A549 (cell line): ENCODE measurements around the gene FAM53C. TPM values are rescaled to one million over a fixed set of nuclear protein-coding genes. Genes with fewer than 3 reads are reported as not detected.

Source experiments
- ATAC-seq, 2 experiments: fragments of 200-7000 bp in 1 of 2; fragments of >200 bp in 1 of 2; cut with Nextera tagmentation in 1 of 2; cut with Tn5 transposase in 1 of 2; 3 replicates each; pipeline versions ENCODE4 v1.8.0 to v1.9.1; 2018 to 2020; ENCODE audit warnings: mild to moderate bottlenecking in 1 of 2, moderate library complexity in 1 of 2
- CTCF ChIA-PET: fragments of 300-600 bp; sonication (Branson Sonifier 250); formaldehyde crosslinking; extraction: SDS; loops from one replicate; lab custom pipeline; 2021; ENCODE audit warnings: antibody characterized with exemption, inconsistent platforms; lab: Yijun Ruan, JAX
- POLR2A ChIA-PET: fragments of 350-600 bp; formaldehyde crosslinking; extraction: SDS; loops from one replicate; lab custom pipeline; 2021; ENCODE audit warnings: antibody characterized with exemption, inconsistent platforms; lab: Yijun Ruan, JAX
- DNase-seq, 2 experiments: peaks; one replicate each; pipeline versions ENCODE4 v3.0.0 to v3.0.0-alpha.2; 2011 to 2016; ENCODE audit warnings: low read depth in 1 of 2, low spot score in 1 of 2
- FAIRE-seq: peaks from 2 replicates; lab custom pipeline; 2011; peaks lifted over from hg19 to GRCh38; lab: Jason Lieb, UNC
- H3K27ac ChIP-seq, 2 experiments: fragments of >200 bp; sonication (Bioruptor Twin); formaldehyde crosslinking; 3 replicates each; pipeline ENCODE4 v1.5.1; 2016 to 2017
- H3K4me1 ChIP-seq: fragments of >200 bp; sonication (Bioruptor Twin); formaldehyde crosslinking; 3 replicates; pipeline ENCODE4 v1.6.1; 2016
- H3K4me2 ChIP-seq: fragments of >200 bp; sonication (Bioruptor Twin); formaldehyde crosslinking; 3 replicates; pipeline ENCODE4 v1.6.1; 2016
- H3K4me3 ChIP-seq: fragments of >200 bp; sonication (Bioruptor Twin); formaldehyde crosslinking; 3 replicates; pipeline ENCODE4 v1.5.1; 2016
- H3K9me3 ChIP-seq: fragments of >200 bp; sonication (Bioruptor Twin); formaldehyde crosslinking; 3 replicates; pipeline ENCODE4 v1.6.1; 2016
- ATOH8 ChIP-seq: fragments of 250-450 bp; sonication (Bioruptor Pico); IDR thresholded peaks from 2 replicates; pipeline ENCODE4 v1.5.0; 2020; ENCODE audit warnings: low read depth, mild to moderate bottlenecking, moderate library complexity
- BCL3 ChIP-seq: fragments of >200 bp; sonication (Bioruptor Twin); formaldehyde crosslinking; IDR thresholded peaks from 3 replicates; pipeline ENCODE4 v1.6.1; 2016
- CEBPB ChIP-seq, 2 experiments: fragments of >200 bp in 1 of 2; sonication (Bioruptor Twin) in 1 of 2; formaldehyde crosslinking in 1 of 2; IDR thresholded peaks; 2 replicates each; pipeline ENCODE4 v1.6.1; 2012 to 2016
- CTCF ChIP-seq: fragments of >200 bp; sonication (Bioruptor Twin); formaldehyde crosslinking; IDR thresholded peaks from 3 replicates; pipeline ENCODE4 v1.5.1; 2016
- EHF ChIP-seq: fragments of 250-450 bp; sonication (Bioruptor Pico); IDR thresholded peaks from 2 replicates; pipeline ENCODE4 v1.5.0; 2020; ENCODE audit warnings: mild to moderate bottlenecking
- HEYL ChIP-seq: fragments of 250-450 bp; sonication (Bioruptor Pico); IDR thresholded peaks from 2 replicates; pipeline ENCODE4 v1.8.0; 2021; ENCODE audit warnings: mild to moderate bottlenecking, moderate library complexity
- HMGXB4 ChIP-seq: fragments of 250-450 bp; sonication (Bioruptor Pico); IDR thresholded peaks from 2 replicates; pipeline ENCODE4 v1.5.0; 2021; ENCODE audit warnings: mild to moderate bottlenecking, moderate library complexity, borderline replicate concordance
- HOXA7 ChIP-seq: fragments of 250-450 bp; sonication (Bioruptor Pico); IDR thresholded peaks from 2 replicates; pipeline ENCODE4 v1.5.0; 2020; ENCODE audit warnings: mild to moderate bottlenecking, moderate library complexity
- HOXB13 ChIP-seq: fragments of 250-450 bp; sonication (Bioruptor Pico); IDR thresholded peaks from 2 replicates; pipeline ENCODE4 v1.5.0; 2020; ENCODE audit warnings: low read depth, mild to moderate bottlenecking, moderate library complexity
- HOXB5 ChIP-seq: fragments of 250-450 bp; sonication (Bioruptor Pico); IDR thresholded peaks from 2 replicates; pipeline ENCODE4 v1.5.0; 2020; ENCODE audit warnings: mild to moderate bottlenecking, moderate library complexity
- MAX ChIP-seq: IDR thresholded peaks from 2 replicates; pipeline ENCODE4 v1.6.1; 2012
- MAZ ChIP-seq: fragments of 150-350 bp; IDR thresholded peaks from 2 replicates; pipeline ENCODE4 v1.6.1; 2014; ENCODE audit warnings: antibody characterized with exemption, low read depth, low read length, borderline replicate concordance
- MYC ChIP-seq: IDR thresholded peaks from 2 replicates; pipeline ENCODE4 v1.6.1; 2012; ENCODE audit warnings: mild to moderate bottlenecking, inconsistent platforms, low read length, improper control_type of control experiment, borderline replicate concordance
- NPAS2 ChIP-seq: fragments of 250-450 bp; sonication (Bioruptor Pico); IDR thresholded peaks from 2 replicates; pipeline ENCODE4 v1.8.0; 2022; ENCODE audit warnings: mild to moderate bottlenecking, moderate library complexity, borderline replicate concordance
- NR3C1 ChIP-seq: fragments of >200 bp; sonication (Bioruptor Twin); formaldehyde crosslinking; IDR thresholded peaks from 3 replicates; pipeline ENCODE4 v1.6.1; 2017
- PHF8 ChIP-seq: fragments of 200-600 bp; sonication (generic); IDR thresholded peaks from 2 replicates; pipeline ENCODE4 v1.6.1; 2016; ENCODE audit warnings: low read depth, mild to moderate bottlenecking, antibody characterized with exemption, moderate library complexity, borderline replicate concordance
- RARB ChIP-seq: fragments of 250-450 bp; sonication (Bioruptor Pico); IDR thresholded peaks from 2 replicates; pipeline ENCODE4 v1.8.0; 2021; ENCODE audit warnings: mild to moderate bottlenecking, moderate library complexity
- RCOR1 ChIP-seq: fragments of 150-350 bp; IDR thresholded peaks from 2 replicates; pipeline ENCODE4 v1.6.1; 2014; ENCODE audit warnings: antibody characterized with exemption, low read length, low read depth
- RFX5 ChIP-seq: fragments of 450-650 bp; IDR thresholded peaks from 2 replicates; pipeline ENCODE4 v1.7.1; 2014; ENCODE audit warnings: antibody characterized with exemption, mild to moderate bottlenecking, moderate library complexity
- TFCP2L1 ChIP-seq: fragments of 250-450 bp; sonication (Bioruptor Pico); IDR thresholded peaks from 2 replicates; pipeline ENCODE4 v1.5.0; 2021; ENCODE audit warnings: mild to moderate bottlenecking
- ZSCAN20 ChIP-seq: fragments of 250-450 bp; sonication (Bioruptor Pico); IDR thresholded peaks from 2 replicates; pipeline ENCODE4 v1.8.0; 2022; ENCODE audit warnings: mild to moderate bottlenecking, moderate library complexity
- WGBS: methylation state at CpG from one replicate; pipeline ENCODE4 v1.1.6; 2017; ENCODE audit errors: missing lambda C conversion rate; 5-methylcytosine and 5-hydroxymethylcytosine counted together
- polyA plus RNA-seq, 4 experiments: library from polyadenylated mRNA; depleted of rRNA in 3 of 4; stranded (reverse); fragments of >200 nt; fragmentation: RNase III in 1 of 4; extraction: RNeasy Plus Mini Kit Qiagen cat#74134 plus additional on column Dnase treatment in 1 of 4; gene quantifications; 2 replicates in 3 of 4; 3 replicates in 1 of 4; pipeline ENCODE4 v1.2.3, GENCODE V29; 2011 to 2017

The FAM53C gene
- polyA plus RNA-seq, 2 of the 4 experiments (the other 2 are of a cell fraction): 24.7 to 24.9 TPM

GRCh38 chr5:138385660-138386059, 47.6 kb downstream of the FAM53C start:
- FAIRE-seq (no peak), DNase-seq (no peak), ATAC-seq (no peak)
- H3K4me3 ChIP-seq: no peak overlapping the region
- TF ChIP-seq ATOH8 (CRISPR knock-in tag) (no peak), ZSCAN20 (CRISPR knock-in tag) (no peak), TFCP2L1 (CRISPR knock-in tag) (no peak), HOXA7 (CRISPR knock-in tag) (no peak), RCOR1 (no peak), HEYL (CRISPR knock-in tag) (no peak), CEBPB (IDR thresholded peaks at IDR 0.05) (no peak), MAZ (no peak), MAX (no peak), RARB (CRISPR knock-in tag) (no peak), BCL3 (no peak), HMGXB4 (CRISPR knock-in tag) (no peak), EHF (CRISPR knock-in tag) (no peak), HOXB5 (CRISPR knock-in tag) (no peak), NPAS2 (CRISPR knock-in tag) (no peak), RFX5 (no peak), HOXB13 (CRISPR knock-in tag) (no peak), CTCF (no peak)
- no peak overlapping the region for H3K27ac ChIP-seq
- WGBS: 83% methylated on average over 1 of the region's 1 CpG
- ChIA-PET CTCF (interaction anchor here (0.7 to 1.7 kb wide), 5 partner anchors 9 to 161 kb away, joined by 3 to 6 read pairs (median 3); partner anchors contain the start of gene KDM3B), POLR2A (no interaction called here)
- H3K9me3 ChIP-seq: no peaks in the 10 kb centered on the region
- H3K4me1 ChIP-seq: no peaks in the 10 kb centered on the region
- H3K4me2 ChIP-seq: no peak overlapping the region

- DNase-seq (no peak), FAIRE-seq (no peak), ATAC-seq (no peak)
- CTCF ChIA-PET: interaction anchor here (0.7 to 1.7 kb wide), 5 partner anchors 10 to 64 kb away, joined by 3 to 6 read pairs (median 3); partner anchors contain the start of gene KDM3B
- H3K4me2 ChIP-seq: no peak overlapping the region
- 95% methylated on average over 10 of the region's 10 CpGs for WGBS
- POLR2A ChIA-PET: no interaction called here
- no peaks in the 10 kb centered on the region for H3K4me1 ChIP-seq
- TF ChIP-seq NR3C1: no peak
- no peak for TF ChIP-seq HEYL (CRISPR knock-in tag)
- no peak for TF ChIP-seq ATOH8 (CRISPR knock-in tag)
- no peak for TF ChIP-seq HMGXB4 (CRISPR knock-in tag)
- no peak for TF ChIP-seq PHF8
- no peak for TF ChIP-seq MAZ
- no peak for TF ChIP-seq MYC
- H3K9me3 ChIP-seq: no peaks in the 10 kb centered on the region
- H3K4me3 ChIP-seq: no peak overlapping the region
- no peak overlapping the region for H3K27ac ChIP-seq
Observed at GRCh38 chr5:138386290-138386689, 48.2 kb downstream of the FAM53C start.
